ENCODE measurements around the gene DGCR8.

GRCh38 chr22:20034143-20034542 is 45.9 kb upstream of the DGCR8 start:
- no peak for TF ChIP-seq CTCF (IDR thresholded peaks at IDR 0.05)
- no peak for TF ChIP-seq POLR2A (IDR thresholded peaks at IDR 0.05)
- TF ChIP-seq EP300 (IDR thresholded peaks at IDR 0.05), result no peak
- TF ChIP-seq POLR2AphosphoS5 (IDR thresholded peaks at IDR 0.05), result no peak
